Measurements from ENCODE around the gene ADGRV1.

Gene ADGRV1

GRCh38 chr5:91171322-91171721, 612.7 kb downstream of the ADGRV1 start:
- no peak for TF ChIP-seq CTCF (IDR thresholded peaks at IDR 0.05)

- TF ChIP-seq CTCF (IDR thresholded peaks at IDR 0.05) = no peak
Observed at GRCh38 chr5:91174396-91174795, 615.8 kb downstream of the ADGRV1 start.

- no peak for TF ChIP-seq CTCF (IDR thresholded peaks at IDR 0.05)
Observed at GRCh38 chr5:91175708-91176107, 617.1 kb downstream of the ADGRV1 start.

DNA sequence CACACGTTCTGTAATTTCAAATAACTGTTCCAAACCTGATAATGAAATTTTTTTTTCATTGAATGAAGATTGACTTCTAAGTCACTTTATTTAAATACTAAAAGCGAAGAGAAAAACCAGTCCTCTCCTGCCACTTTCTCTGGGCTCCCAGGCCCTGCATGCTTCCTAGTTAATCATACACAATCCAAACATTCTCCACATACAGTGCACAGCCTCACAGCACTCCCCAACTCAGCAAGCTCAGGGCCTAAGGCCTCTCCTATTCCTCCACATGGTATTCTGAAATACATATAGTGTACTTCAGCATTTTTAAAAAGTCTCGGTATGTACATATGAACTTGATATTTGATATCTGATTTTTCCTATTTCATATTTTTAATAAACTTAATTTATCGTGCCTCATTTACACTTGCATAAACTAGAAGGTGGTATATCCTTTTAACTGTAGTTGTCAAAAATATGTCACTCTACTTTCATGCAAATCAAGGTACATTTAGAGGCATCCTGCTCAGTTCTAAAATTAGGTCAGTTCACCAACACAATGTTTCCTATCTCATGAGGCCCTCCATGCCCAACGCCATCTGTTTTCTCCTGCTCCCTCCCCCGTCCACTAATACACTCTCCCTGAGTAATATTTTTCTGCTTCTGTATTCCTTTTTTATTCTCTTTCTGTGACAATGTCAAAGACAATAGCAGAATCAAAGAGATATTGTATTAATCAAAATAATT, 617.9 kb downstream of the ADGRV1 start:
- no peak for TF ChIP-seq CTCF (IDR thresholded peaks at IDR 0.05)

GRCh38 chr5:91177085-91177484, 618.5 kb downstream of the ADGRV1 start:
- no peak for TF ChIP-seq CTCF (IDR thresholded peaks at IDR 0.05)

DNA sequence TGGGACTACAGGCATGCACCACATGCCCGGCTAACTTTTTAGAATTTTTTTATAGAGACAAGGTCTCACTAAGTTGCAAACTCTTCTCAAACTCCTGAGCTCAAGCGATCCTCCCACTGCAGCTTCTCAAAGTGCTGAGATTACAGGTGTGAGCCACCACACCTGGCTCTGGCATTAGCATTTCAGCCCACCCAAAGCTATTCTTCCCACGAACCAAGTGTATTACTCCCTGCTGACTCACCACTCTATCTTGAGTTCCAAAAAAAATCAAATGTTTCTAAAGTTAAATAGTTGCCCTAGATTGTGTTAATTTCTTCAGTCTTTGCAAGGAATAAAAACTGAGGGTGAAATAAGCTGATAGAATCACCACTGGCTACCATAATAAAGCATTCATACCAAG, 619.0 kb downstream of the ADGRV1 start:
- TF ChIP-seq CTCF (IDR thresholded peaks at IDR 0.05) = no peak

- no peak for TF ChIP-seq CTCF (IDR thresholded peaks at IDR 0.05)
Observed at GRCh38 chr5:91178461-91178860, 619.9 kb downstream of the ADGRV1 start.

GRCh38 chr5:91179018-91179417, 620.4 kb downstream of the ADGRV1 start:
- TF ChIP-seq CTCF (IDR thresholded peaks at IDR 0.05) = no peak
